PC-9 (cell line): Measurements from ENCODE around the gene MCHR2. TPM values are rescaled to one million over a fixed set of nuclear protein-coding genes. Genes with fewer than 3 reads are reported as not detected.

Experiments used
- BruUV-seq: library from RNA; stranded (reverse); fragments of 400-500 nt; replicated peaks from 2 replicates; lab custom pipeline; 2021; lab: Mats Ljungman, UMichigan
- CTCF ChIA-PET: fragments of 300-600 bp; sonication (Branson Sonifier 250); formaldehyde crosslinking; loops from one replicate; lab custom pipeline; 2022; ENCODE audit warnings: antibody characterized with exemption; lab: Charles Lee
- POLR2A ChIA-PET: fragments of 300-600 bp; sonication (Branson Sonifier 250); formaldehyde crosslinking; loops from one replicate; lab custom pipeline; 2022; ENCODE audit warnings: antibody characterized with exemption; ENCODE audit not compliant: unreplicated experiment; lab: Charles Lee
- DNase-seq, 2 experiments: peaks; one replicate each; pipeline versions ENCODE4 v3.0.0 to v3.0.0-alpha.2; 2015 to 2022; ENCODE audit warnings: mixed read lengths in 1 of 2
- H2AFZ ChIP-seq: fragments of 200-600 bp; sonication (generic); 2 replicates; pipeline ENCODE4 v1.8.1; 2017; ENCODE audit warnings: antibody characterized with exemption
- H3F3A ChIP-seq: fragments of 200-600 bp; sonication (generic); 2 replicates; pipeline ENCODE4 v1.8.1; 2017; ENCODE audit warnings: antibody characterized with exemption, mild to moderate bottlenecking, low read depth; ENCODE audit not compliant: insufficient read depth
- H3K27ac ChIP-seq: fragments of 200-600 bp; sonication (generic); 2 replicates; pipeline ENCODE4 v1.6.1; 2016; ENCODE audit warnings: mixed run types
- H3K27me3 ChIP-seq: fragments of 200-600 bp; sonication (generic); 2 replicates; pipeline ENCODE4 v1.6.1; 2016; ENCODE audit warnings: low read depth, mixed run types; ENCODE audit not compliant: insufficient read depth
- H3K36me3 ChIP-seq: fragments of 200-600 bp; sonication (generic); 2 replicates; pipeline ENCODE4 v1.6.1; 2016; ENCODE audit warnings: low read depth, mixed run types
- H3K4me1 ChIP-seq: fragments of 200-600 bp; sonication (generic); replicated peaks from 2 replicates; pipeline ENCODE4 v1.6.1; 2016; ENCODE audit warnings: mixed run types; ENCODE audit not compliant: insufficient read depth
- H3K4me2 ChIP-seq: fragments of 200-600 bp; sonication (generic); 2 replicates; pipeline ENCODE4 v1.6.1; 2017; ENCODE audit warnings: mixed run types
- H3K4me3 ChIP-seq: fragments of 200-600 bp; sonication (generic); 2 replicates; pipeline ENCODE4 v1.6.1; 2016; ENCODE audit warnings: mixed run types
- H3K79me2 ChIP-seq: fragments of 200-600 bp; sonication (generic); 2 replicates; pipeline ENCODE4 v1.6.1; 2017; ENCODE audit warnings: low read depth, mixed run types
- H3K9me2 ChIP-seq: fragments of 200-600 bp; sonication (generic); 2 replicates; pipeline ENCODE4 v1.8.1; 2017; ENCODE audit warnings: mild to moderate bottlenecking; ENCODE audit not compliant: insufficient read depth
- H3K9me3 ChIP-seq: fragments of 200-600 bp; sonication (generic); 2 replicates; pipeline ENCODE4 v1.8.1; 2016; ENCODE audit warnings: low read depth; ENCODE audit not compliant: insufficient read depth
- H4K20me1 ChIP-seq: fragments of 200-600 bp; sonication (generic); 2 replicates; pipeline ENCODE4 v1.8.1; 2017; ENCODE audit not compliant: insufficient read depth
- EZH2 ChIP-seq: fragments of 200-600 bp; sonication (generic); IDR thresholded peaks from 2 replicates; pipeline ENCODE4 v1.8.0; 2017; ENCODE audit warnings: antibody characterized with exemption, low read depth
- intact Hi-C: fragments of 100-400 bp; cut with micrococcal nuclease; formaldehyde crosslinking; loops from one replicate; pipeline ENCODE4 v1.10.0; 2022; ENCODE audit not compliant: unreplicated experiment
- total RNA-seq: library from RNA; stranded (reverse); gene quantifications from 2 replicates; pipeline ENCODE4 v1.2.3, GENCODE V29; 2021
- TF ChIP-seq, protein P1 (sequence below): fragments of 200-600 bp; sonication (generic); conservative IDR thresholded peaks from 2 replicates; pipeline ENCODE4 v1.6.1; 2017; ENCODE audit warnings: mixed run types, antibody characterized with exemption, mild to moderate bottlenecking, moderate library complexity

The MCHR2 gene
- total RNA-seq, 1 experiment from 2014 or later = not detected

DNA sequence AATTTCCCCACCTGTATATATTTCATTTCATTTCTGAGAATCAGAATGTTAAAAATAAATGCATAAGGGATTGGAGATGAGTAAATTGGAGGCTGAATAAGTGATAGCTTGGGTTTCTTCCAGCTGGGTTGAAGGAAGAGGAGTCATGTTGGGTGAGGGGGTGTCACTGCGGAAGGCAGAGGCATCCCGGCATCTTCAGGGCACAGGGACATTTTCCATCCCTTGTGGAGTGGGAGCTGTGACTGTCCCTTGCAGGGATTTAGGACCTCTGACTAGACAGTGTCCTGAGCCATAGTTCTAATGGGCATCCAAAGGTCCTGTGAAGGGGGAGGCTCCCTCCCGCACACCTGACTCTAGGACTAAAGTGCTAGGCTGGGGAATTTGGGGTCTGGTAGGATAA lies 2.1 kb downstream of the MCHR2 start:
- BruUV-seq = no TSS peak
- Histone ChIP-seq H3K4me2 (no peak overlapping the region), H3K36me3 (no peaks in the 10 kb centered on the region), H3K4me1 (no peaks in the 10 kb centered on the region), H3K9me2 (no peaks in the 10 kb centered on the region; the same call in 1 of the 2 replicates), H3K27me3 (no peaks in the 10 kb centered on the region), H4K20me1 (no peaks in the 10 kb centered on the region), H3K4me3 (no peak overlapping the region), H3K27ac (no peak overlapping the region), H3F3A (no peaks in the 10 kb centered on the region), H3K9me3 (no peaks in the 10 kb centered on the region), H3K79me2 (no peaks in the 10 kb centered on the region), H2AFZ (no peak overlapping the region)
- intact Hi-C loops = no loop called here
- no peak for DNase-seq
- POLR2A ChIA-PET = no interaction called here
- CTCF ChIA-PET = no interaction called here
- TF ChIP-seq, protein P1, sequence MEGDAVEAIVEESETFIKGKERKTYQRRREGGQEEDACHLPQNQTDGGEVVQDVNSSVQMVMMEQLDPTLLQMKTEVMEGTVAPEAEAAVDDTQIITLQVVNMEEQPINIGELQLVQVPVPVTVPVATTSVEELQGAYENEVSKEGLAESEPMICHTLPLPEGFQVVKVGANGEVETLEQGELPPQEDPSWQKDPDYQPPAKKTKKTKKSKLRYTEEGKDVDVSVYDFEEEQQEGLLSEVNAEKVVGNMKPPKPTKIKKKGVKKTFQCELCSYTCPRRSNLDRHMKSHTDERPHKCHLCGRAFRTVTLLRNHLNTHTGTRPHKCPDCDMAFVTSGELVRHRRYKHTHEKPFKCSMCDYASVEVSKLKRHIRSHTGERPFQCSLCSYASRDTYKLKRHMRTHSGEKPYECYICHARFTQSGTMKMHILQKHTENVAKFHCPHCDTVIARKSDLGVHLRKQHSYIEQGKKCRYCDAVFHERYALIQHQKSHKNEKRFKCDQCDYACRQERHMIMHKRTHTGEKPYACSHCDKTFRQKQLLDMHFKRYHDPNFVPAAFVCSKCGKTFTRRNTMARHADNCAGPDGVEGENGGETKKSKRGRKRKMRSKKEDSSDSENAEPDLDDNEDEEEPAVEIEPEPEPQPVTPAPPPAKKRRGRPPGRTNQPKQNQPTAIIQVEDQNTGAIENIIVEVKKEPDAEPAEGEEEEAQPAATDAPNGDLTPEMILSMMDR = no peak
- no peak for TF ChIP-seq EZH2

DNA sequence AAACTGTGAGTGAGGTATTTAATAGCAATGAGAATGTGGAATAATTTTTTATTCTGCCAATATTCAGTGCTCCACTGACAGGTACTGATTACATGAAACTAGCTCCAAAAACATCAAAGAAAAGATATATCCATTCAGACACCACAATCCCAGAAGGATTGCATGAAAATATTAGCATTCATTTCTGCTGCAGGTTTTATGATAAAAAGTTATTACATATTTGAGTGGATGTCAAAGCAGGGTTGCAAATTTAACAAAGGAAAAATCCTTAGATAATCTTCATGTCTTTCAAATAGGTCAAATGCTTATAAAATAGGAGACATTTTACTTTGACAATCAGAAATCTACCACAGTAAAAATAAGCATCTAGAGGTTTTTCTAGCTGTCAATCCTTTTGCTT lies 13.3 kb downstream of the MCHR2 start:
- TF ChIP-seq, protein P1 = no peak
- no peak for TF ChIP-seq EZH2
- H3K4me1 ChIP-seq = no peaks in the 10 kb centered on the region
- no peaks in the 10 kb centered on the region for H3K9me2 ChIP-seq
- H3K36me3 ChIP-seq = no peaks in the 10 kb centered on the region
- intact Hi-C loops = no loop called here
- no peaks in the 10 kb centered on the region for H4K20me1 ChIP-seq
- H3K79me2 ChIP-seq = no peaks in the 10 kb centered on the region
- no peaks in the 10 kb centered on the region for H3F3A ChIP-seq
- no peaks in the 10 kb centered on the region for H3K27me3 ChIP-seq
- H3K27ac ChIP-seq = no peak overlapping the region
- CTCF ChIA-PET = no interaction called here
- no peaks in the 10 kb centered on the region for H3K9me3 ChIP-seq
- H3K4me3 ChIP-seq = no peak overlapping the region
- POLR2A ChIA-PET = interaction anchor here (0.7 kb wide), 1 partner anchor 400 kb away, joined by 3 read pairs; no protein-coding TSS in a partner anchor
- no peak overlapping the region for H2AFZ ChIP-seq
- no TSS peak for BruUV-seq
- no peak for DNase-seq
- no peak overlapping the region for H3K4me2 ChIP-seq

DNA sequence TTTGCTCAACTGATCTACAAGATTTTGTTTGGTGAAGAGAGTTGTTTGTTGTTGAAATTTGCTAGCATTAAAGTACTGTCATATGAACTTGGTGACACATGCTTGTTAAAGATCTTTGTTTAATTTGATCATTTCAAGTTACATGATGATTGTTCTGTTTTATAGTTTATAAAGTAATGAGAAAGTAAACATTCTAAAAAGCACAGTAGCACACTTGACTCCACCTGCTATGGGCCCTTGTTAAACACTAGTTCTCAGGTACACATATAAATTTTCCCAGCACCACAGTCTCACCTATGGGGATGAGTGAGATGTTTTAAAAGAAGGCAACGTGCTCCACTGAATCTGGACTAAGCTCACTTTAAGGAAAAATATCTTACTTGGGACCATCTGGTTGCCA lies 14.1 kb downstream of the MCHR2 start:
- Histone ChIP-seq H3F3A (no peaks in the 10 kb centered on the region), H3K79me2 (no peaks in the 10 kb centered on the region), H3K9me3 (no peaks in the 10 kb centered on the region), H3K27ac (no peak overlapping the region), H3K4me1 (no peaks in the 10 kb centered on the region), H3K36me3 (no peaks in the 10 kb centered on the region), H3K4me2 (no peak overlapping the region), H3K4me3 (no peak overlapping the region), H3K27me3 (no peaks in the 10 kb centered on the region), H4K20me1 (no peaks in the 10 kb centered on the region), H3K9me2 (no peaks in the 10 kb centered on the region), H2AFZ (no peak overlapping the region)
- TF ChIP-seq, protein P1 = no peak
- TF ChIP-seq EZH2 = no peak
- ChIA-PET POLR2A (interaction anchor here (0.7 kb wide), 1 partner anchor 400 kb away, joined by 3 read pairs; no protein-coding TSS in a partner anchor), CTCF (no interaction called here)
- intact Hi-C loops = no loop called here
- DNase-seq = no peak
- no TSS peak for BruUV-seq
